HG03575 (cell line): ENCODE measurements around the gene MR1.
"Not testable (repeated sequence)": the region's sequence is repeated elsewhere in the genome, so short reads cannot be mapped to it uniquely, and the experiment has no call there.

ENCODE experiments used
- ATAC-seq: cut with Tn5 transposase; IDR thresholded peaks from one replicate; pipeline ENCODE4 v1.9.1; 2021; ENCODE audit not compliant: unreplicated experiment, insufficient number of reproducible peaks, low FRiP score; ENCODE audit errors: extremely low read depth

MR1 gene

DNA sequence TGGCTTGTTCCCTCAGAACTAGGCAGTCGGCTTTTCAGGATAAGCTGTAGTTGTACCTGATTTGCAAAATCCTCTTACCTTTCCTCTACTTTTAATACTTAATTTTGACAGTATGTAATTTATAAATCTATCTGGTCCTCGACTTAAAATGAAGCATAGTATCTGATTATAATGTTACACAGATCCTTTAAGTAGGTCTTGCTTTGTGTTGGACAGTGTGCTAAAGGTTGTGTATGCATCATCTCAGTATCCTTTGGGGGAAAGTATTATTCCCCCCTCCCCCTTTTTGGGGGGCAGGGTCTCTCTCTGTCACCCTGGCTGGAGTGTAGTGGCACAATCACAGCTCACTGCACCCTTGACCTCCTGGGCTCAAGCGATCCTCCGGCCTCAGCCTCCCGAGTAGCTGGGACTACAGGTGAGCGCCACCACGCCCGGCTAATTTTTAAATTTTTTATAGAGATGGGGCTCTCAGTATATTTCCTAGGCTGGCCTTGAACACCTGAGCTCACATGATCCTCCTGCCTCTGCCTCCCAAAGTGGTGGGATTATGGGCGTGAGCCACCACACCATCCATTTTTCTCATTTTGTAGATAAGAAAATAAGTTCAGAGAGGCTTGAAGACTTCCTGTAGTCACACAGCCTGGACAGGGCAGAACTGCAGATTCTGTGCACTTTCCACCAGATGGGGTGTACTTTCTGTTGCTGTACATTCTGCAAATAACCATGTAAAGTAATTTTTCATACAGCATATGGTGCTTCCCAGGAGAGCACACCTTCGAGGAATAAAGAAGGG is 10.3 kb upstream of the MR1 start:
- ATAC-seq, result no peak

DNA sequence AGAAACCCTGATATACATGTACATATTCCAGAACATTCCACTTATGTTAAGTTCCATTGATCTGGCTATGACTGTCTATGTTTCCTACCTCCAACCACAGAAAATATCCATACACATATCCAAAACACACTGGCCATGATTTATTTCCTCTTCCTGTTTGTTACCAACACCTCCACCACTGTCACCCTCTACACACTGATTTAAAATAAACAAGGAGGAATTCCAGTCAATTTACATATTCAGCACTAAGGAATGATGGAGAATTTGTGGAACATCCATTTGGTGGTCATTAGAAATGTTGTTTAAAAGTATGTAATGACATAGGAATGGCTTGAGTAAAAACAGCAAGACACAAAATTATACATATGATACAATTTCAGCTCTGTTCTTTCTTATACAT is 5.6 kb upstream of the MR1 start:
- no peak for ATAC-seq

DNA sequence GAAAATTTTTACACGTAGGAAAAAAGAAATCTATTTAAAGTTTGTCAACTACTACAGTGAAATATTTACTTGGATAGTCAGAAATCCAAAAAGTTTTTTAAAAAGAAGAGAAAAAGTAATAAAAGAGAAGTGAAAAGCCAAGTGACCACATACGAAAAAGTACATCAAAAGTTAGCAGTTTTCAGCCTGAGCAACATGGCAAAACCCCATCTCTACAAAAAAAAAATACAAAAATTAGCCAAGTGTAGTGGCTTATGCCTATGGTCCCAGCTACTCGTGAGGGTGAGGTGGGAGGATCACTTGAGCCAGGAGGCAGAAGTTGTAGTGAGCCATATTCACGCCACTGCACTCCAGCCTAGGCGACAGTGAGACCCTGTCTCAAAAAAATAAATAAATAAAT is 5.2 kb upstream of the MR1 start:
- no peak for ATAC-seq

DNA sequence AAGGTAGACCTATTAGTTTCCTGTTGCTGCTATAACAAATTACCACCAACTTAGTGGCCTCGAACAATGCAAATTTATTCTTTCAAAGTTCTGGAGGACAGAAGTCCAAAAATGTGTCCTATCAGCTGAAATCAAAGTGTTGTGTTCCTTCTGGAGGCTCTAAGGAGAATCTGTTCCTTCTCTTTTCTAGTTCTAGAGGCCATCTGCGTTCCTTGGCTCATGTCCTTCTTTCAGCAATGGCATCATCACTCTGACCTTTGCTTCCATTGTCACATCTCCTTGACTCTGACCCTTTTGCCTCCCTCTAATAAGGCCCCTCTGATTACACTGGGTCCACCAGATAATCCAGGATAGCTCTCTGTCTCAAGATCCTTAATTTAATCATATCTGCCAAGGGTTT is 1.2 kb upstream of the MR1 start:
- no peak for ATAC-seq

DNA sequence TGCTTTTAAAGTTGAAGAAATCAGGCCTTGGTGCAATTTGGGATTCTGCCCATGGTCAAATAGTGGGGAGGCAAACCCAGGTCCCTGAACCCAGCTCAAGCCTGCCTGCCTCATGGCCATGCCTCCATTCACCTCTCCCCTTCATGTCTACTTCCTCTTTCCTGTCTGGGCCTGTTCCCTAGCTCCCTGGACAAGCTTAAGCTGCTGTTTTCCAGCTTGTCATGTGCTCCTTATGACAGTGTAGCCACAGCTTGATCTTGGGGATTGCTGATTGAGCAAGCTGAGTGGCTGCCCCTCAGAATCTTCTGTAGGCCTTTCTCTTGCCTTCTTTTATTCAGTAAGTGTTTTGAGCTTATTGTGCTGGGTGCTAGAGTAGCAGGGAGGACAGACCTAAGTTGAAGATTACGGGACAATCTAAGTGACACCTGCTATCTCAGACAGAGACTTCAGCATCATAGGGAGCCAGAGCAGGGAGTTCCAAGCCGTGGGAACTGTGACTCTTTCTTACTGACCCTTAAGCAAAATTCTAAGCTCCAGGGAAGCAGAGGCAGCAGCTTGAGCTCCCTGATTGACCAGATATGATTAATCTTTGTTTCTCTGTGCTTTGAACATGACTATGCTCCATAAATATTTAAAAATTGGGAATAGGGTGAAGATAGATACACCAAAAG is 520 bp upstream of the MR1 start:
- no peak for ATAC-seq

DNA sequence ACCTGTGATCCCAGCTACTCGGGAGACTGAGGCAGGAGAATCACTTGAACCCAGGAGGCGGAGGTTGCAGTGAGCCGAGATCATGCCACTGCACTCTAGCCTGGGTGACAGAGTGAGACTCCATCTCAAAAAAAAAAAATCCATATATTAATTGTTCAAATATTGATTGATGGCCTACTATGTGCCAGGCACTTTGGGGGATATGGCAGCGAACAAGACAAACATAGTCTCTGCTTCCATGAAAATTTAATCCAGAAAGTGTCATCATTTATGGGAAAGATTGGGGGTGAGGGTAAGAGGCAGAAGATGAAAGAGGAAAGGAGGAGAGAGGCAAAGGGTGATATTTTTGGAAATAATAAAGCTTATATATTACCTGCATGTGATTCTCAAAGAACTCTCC is 1.4 kb downstream of the MR1 start:
- ATAC-seq, result not testable (repeated sequence)

DNA sequence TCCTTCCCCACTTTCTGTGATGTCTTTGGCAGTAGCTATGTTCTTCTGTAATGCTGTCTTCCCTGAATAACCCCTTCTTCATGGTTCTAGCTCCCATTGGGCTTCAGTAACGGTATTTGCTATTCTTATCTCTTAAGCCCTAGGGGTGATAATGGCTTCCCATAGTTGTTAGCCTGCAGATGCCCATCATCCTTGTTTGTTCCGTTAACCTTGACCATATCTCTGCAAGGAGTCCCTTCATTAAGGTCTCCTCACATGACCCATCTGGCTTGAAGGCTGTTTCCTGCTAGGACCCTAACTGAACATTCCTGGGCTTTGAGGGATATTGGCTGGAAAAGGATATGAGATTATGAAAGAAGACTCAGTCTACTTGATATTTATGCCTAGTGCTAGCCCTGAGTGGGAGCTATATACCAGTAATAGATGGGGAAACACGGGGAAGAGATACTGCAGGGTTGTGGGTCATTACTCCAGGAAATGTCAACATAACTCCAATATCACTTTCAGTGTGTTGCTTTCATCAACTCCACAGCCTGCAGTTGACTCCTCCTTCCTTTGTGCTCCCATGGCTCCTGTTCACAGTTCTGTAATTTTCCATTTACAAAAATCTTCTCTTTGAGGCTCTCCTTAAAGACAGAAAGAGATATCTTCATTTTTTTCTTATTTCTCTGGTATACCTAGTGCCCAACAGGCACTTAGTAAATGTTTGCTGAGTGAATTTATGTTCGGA is 2.5 kb downstream of the MR1 start:
- no peak for ATAC-seq

DNA sequence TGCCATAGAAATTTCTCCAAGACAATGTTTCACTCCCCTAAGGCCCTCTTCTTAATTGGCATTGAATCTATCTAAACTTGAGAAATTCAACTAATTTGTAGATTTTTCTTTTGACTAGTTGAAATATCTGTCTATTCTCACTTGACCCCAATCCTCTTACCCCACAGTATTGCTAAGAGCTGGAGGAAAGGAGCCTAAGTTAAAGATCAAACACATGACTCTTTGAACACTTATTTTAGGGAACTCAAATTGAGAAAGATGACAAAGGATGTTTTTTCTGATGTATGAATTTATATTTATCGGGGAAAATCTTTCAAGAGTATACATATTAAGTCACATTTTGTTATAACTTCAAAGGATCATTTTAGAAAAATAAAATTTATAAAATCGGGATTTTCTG is 3.6 kb downstream of the MR1 start:
- no peak for ATAC-seq

DNA sequence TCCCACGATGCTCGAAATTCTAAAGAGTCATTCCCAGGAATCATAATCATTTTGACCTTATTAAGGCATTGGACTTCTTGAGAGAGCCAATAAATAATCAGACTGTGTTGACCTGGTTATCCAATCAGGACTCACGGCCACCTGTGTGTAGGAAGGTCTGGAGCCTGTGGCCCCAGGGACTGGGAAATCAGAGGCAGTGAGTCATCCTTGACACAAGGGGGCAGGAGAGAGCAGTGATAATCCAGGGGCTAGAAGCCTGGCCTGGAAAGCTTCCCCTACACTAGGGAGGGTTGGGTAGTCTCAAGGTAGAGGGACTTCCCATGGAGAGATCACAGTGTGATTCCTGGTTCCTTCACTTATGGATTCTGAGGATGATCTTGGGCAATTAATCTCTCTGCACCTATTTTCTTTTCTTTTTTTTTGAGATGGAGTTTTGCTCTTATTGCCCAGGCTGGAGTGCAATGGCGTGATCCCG is 4.7 kb downstream of the MR1 start:
- no peak for ATAC-seq

DNA sequence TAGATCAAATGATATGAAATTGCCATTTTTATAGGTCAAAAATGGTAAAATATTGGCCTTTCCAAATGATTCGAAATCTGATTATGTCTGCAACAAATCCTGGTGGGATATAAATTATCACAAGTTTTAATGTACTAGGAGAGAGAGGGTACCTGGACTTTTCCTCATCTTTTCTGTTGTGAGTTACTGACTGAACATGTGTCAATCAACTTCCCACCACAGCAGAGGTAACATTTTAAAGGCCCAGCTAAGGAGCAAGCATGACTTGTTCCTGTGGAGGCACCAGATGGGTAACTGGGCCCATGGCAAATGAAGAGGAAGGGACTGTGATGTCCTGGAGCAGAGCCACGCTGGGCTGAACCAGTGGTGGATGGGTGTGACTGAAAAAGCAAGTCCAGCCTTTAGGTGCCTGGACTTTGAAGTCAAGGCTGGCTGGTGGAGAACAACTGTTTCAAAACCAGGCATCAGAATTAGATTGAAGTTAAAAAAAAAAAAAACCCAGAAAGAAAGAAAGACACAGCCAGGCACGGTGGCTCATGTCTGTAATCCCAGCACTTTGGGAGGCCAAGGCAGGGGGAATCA is 6.6 kb downstream of the MR1 start:
- no peak for ATAC-seq

DNA sequence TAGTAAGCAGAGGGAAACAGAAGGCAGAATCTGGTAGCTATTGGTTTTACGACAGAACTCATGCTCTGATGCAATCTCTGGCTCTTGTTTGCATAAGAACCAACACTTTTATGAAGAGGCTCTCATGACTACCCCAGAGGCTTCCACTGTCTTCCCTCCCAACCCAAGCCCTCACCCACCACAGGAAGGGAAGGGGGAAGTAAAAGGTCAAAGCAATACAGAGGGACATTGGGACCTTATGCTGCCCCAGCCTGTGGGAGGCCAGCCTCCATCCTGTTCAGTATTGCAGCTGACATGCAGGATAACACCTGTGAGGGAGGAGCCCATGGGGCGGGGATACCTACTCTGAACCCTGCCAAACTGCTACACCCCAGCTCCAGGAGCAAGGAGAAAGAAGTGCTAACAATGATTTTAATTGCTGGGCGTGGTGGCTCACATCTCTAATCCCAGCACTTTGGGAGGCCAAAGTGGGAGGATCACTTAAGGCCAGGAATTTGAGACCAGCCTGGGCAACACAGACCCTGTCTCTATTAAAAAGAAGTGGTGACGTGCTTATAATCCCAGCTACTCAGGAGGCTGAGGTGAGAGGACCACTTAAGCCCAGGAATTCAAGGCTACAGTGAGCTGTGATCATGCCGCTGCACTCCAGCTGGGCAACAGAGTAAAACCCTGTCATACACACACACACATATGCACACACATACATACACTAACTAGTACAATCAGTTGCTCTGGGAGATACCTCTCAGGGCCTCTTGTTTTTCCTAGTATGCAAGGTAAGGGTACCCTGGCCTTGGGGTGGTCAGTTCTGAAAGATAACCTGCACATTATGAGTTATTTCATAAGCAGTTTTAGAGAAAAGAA is 9.5 kb downstream of the MR1 start:
- no peak for ATAC-seq

DNA sequence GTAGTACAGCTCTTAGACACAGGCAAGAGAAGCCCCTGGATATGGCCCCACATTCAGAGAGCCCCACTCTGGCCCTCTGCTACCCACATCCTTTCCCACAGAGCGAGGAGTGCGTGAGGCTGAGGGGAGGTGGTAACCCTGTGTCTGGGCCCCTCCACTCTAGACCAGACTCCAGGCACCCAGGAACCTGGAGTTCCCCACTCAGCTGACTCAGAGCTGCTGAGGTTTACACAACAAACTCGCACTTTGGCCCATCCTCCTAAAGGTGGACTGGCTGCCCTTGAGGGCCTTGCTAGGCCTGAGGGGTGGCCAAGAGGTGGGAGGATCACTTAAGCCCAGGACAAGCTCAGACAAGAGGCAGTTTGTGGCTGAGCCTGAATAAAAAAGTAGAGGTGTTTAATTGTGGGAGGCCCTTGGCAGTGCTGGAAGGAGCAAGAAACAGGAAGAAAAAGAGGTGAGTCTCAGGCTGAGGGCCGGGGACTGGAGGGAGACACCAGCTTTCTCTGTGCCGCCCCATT is 10.7 kb downstream of the MR1 start:
- ATAC-seq, result no peak

DNA sequence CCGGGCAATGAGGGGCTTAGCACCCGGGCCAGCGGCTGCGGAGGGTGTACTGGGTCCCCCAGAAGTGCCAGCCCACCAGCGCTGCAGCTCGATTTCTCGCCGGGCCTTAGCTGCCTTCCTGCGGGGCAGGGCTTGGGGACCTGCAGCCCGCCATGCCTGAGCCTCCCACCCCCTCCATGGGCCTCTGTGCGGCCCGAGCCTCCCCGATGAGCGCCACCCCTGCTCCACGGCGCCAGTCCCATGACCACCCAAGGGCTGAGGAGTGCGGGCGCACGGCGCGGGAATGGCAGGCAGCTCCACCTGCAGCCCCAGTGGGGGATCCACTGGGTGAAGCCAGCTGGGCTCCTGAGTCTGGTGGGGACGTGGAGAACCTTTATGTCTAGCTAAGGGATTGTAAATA is 12.2 kb downstream of the MR1 start:
- ATAC-seq, result not testable (repeated sequence)

DNA sequence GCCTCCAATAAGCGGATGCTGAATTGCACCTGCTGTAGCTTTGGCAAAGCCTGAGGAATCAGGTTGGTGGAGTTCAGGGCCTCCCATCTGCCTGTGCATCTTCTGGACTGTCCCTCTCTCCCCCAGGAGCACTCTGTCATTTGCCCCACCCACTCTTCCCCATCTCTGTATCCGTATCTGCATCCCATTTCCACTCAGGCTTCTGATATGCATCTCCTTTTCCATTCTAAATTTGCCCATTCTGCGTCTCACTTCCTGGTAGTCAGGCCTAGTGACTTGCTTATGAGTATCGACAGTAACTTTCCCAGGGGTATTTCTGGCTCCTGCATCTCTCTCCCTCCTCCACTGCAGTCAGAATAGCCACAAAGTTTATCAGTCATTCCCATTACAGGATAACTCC is 15.6 kb downstream of the MR1 start:
- ATAC-seq, result no peak

DNA sequence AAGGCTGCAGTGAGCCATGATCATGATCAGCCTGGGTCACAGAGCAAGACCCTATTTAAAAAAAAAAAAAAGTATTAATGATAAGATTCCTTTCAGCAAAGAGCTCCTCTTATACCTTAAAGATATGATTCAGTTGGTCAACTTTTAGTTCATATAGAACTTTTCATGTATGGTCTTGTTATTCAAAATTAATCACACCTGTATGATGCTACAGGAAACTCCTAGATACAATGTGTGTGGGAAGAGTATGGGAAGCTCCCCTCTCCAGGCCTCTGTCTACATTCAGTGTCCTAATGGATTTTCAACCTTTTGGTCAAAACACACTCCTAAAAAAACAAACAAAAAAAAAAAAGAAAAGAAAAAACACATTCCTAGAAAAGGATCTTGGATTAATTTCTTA is 17.1 kb downstream of the MR1 start:
- ATAC-seq, result no peak

DNA sequence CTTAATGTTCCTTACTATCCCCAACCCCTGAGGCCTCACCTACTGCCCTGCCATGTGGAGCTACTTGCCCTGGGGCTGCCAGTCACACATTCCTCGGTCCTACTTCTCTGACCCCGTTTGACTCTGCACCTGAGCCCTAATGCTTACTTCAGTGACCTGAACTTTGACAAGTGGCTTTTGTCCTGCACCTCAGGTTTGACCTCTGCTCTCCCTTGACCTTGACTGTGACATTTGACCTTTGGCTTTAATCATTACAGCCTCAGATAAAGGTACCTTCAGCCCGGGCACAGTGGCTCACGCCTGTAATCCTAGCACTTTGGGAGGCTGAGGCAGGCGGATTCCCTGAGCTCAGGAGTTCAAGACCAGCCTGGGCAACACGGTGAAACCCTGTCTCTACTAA is 22.8 kb downstream of the MR1 start:
- no peak for ATAC-seq

DNA sequence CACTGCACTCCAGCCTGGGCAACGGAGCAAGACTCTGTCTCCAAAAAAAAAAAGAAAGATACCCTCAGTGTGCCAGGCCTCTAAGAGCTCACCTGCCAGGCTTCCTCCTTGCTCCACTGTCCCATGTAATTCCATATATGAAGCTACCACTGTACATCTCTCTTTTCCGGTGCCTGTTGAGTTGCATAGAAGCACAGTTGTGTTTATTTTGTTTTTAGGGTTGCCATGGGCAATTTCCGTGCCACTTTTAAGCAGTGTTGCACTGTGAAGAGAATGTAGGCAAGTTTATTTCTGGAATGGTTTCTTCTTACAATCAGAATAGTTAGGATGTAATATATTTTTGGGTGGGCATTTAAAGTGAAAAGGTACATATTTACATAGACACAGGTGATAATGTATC is 23.3 kb downstream of the MR1 start:
- no peak for ATAC-seq

DNA sequence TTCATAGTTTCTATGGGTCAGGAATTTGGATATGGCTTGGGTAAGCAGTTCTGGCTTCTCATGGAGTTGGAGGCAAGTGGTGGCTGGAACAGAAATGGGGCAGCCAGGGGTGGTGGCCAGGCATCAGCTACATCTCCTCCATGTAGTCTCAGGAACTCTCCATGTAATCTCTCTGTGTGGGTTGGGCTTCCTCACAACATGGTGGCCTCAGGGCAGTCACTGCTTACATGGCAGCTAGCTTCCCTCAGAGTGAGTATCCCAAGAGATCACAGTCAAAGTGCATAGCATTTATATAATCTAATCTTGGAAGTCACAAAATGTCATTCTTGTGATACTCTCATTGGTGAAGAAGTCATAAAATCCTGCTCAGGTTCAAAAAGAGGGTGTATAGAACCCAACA is 25.7 kb downstream of the MR1 start:
- ATAC-seq, result no peak

DNA sequence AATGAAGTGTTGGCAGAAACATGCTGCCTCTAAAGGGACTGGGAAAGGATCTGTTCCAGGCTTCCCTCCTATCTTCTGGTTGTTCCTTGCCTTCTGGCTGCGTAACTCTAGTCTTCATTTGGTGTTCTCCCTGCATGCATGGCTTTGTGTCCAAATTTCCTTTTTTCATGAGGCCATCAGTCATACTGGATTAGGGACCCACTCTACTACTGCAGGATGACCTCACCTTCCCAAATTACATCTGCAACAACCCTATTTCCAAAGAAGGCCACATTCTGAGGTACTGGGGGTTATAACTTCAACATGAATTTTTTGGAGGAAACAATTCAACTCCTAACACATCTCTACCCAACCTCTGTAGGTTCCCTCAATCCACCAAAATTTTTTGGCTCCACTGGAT is 26.3 kb downstream of the MR1 start:
- ATAC-seq, result no peak
